Body of pancreas (tissue), 4 donors: Measurements from ENCODE around the gene KCND3. TPM values are rescaled to one million over a fixed set of nuclear protein-coding genes. Genes with fewer than 3 reads are reported as not detected.

ENCODE experiments used
- ATAC-seq: fragments of 150-250 bp; one replicate; pipeline ENCODE4 v1.9.1; 2016
- DNase-seq, 4 donors: peaks; one replicate each; pipeline ENCODE4 v3.0.0-alpha.2; 2019
- H3K27ac ChIP-seq, 4 donors: fragments of 200-600 bp; sonication (generic); 1 replicate in 3 of 4; 2 replicates in 1 of 4; pipeline versions ENCODE4 v1.5.1 to v1.6.1; 2016 to 2019; ENCODE audit warnings: mild to moderate bottlenecking in 1 of 4, mixed read lengths in 1 of 4, moderate library complexity in 1 of 4
- H3K27me3 ChIP-seq, 2 donors: fragments of 200-600 bp; sonication (generic); one replicate each; pipeline ENCODE4 v1.6.0; 2016; ENCODE audit warnings: mild to moderate bottlenecking in 1 of 2
- H3K36me3 ChIP-seq, 2 donors: fragments of 200-600 bp; sonication (generic); replicated peaks in 1 of 2; 2 replicates each; pipeline ENCODE4 v1.5.1; 2016; ENCODE audit warnings: low read depth in 2 of 2; ENCODE audit not compliant: insufficient read depth in 1 of 2
- H3K4me1 ChIP-seq: fragments of 200-600 bp; sonication (generic); one replicate; pipeline ENCODE4 v1.6.0; 2016
- H3K4me3 ChIP-seq, 2 donors: fragments of 200-600 bp; sonication (generic); 1 replicate in 1 of 2; 2 replicates in 1 of 2; pipeline ENCODE4 v1.5.1; 2016 to 2019
- H3K9me3 ChIP-seq, 3 donors: fragments of 200-600 bp; sonication (generic); 1 replicate in 2 of 3; 2 replicates in 1 of 3; pipeline ENCODE4 v1.5.1; 2016
- CTCF ChIP-seq, 7 experiments: fragments of 450-650 bp in 4 of 7; fragments of 200-600 bp in 3 of 7; sonication (generic) in 3 of 7; IDR thresholded peaks; one replicate each; pipeline ENCODE4 v1.5.1; 2016 to 2019; ENCODE audit warnings: antibody characterized with exemption in 7 of 7
- POLR2A ChIP-seq, 3 donors: fragments of 450-650 bp; IDR thresholded peaks; one replicate each; pipeline ENCODE4 v1.6.1; 2016; ENCODE audit warnings: antibody characterized with exemption in 3 of 3, mild to moderate bottlenecking in 2 of 3
- WGBS, 2 donors: methylation state at CpG; one replicate each; pipeline ENCODE4 v1.1.5; 2017; 5-methylcytosine and 5-hydroxymethylcytosine counted together
- intact Hi-C: fragments of 100-400 bp; cut with DNase I; formaldehyde crosslinking; loops from one replicate; pipeline ENCODE4 v1.15.1; 2023
- total RNA-seq, 2 donors: library from RNA; depleted of rRNA; stranded (reverse); fragments of >200 nt; gene quantifications; one replicate each; pipeline ENCODE4 v1.1.0, GENCODE V29; 2016

The KCND3 gene
- total RNA-seq, 2 donors from 2014 or later: 7.6 to 15.0 TPM

DNA sequence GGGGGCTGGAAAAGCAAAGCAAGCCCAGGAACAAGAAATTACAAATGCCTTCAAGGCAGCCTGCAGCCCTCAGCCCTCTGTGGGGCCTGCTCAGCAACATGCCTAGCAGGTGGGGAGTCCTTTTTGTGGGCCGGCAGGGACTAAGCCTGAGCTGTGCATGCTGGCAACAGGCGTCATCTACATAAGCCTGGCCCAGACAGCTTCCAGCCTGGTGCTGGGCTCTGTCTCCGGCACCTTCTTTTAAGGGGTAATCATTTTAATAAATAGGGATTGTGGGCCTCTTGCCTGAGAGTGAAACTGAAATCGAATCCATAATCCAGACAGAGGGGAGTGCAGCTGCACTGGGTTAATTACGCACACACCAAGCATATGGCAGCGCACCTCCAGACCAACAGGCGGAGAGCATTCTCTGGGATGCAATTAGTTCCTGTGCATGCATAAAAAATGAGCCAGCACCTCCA is 137.2 kb downstream of the KCND3 start:
- Histone ChIP-seq H3K4me1 (no peaks in the 10 kb centered on the region), H3K4me3 (no peak overlapping the region), H3K27me3 (no peaks in the 10 kb centered on the region), H3K9me3 (no peaks in the 10 kb centered on the region), H3K27ac (no peak overlapping the region), H3K36me3 (no peaks in the 10 kb centered on the region)
- ATAC-seq (no peak), DNase-seq (no peak)
- 83 to 88% methylated on average over 7 of the region's 7 CpGs for WGBS, 2 donors
- TF ChIP-seq POLR2A (IDR thresholded peaks at IDR 0.05) (no peak), CTCF (IDR thresholded peaks at IDR 0.05) (no peak)
- intact Hi-C loops: no loop called here

DNA sequence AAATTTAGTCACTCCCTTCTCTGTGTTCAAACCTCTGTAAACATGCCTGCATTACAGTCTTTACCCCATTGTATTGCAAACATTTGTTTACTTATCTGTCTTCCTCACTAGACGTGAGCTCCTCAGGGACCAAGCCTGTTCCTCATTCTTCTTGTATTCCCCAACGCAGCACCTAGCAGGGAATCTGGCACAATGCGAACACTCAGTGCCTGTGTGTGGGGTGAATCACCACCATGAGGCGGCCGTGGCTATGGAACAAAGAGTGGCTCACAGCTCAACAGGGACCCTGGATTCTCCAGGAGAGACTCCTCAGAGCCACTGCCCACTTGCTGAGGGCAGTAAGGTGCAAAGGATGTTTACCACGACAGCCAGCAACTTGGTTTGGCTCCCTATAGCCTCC is 137.9 kb downstream of the KCND3 start:
- no peak overlapping the region for H3K4me3 ChIP-seq
- no peaks in the 10 kb centered on the region for H3K4me1 ChIP-seq
- ATAC-seq (no peak), DNase-seq (no peak)
- H3K27ac ChIP-seq: no peak overlapping the region
- no peaks in the 10 kb centered on the region for H3K27me3 ChIP-seq
- WGBS, 2 donors: 66 to 67% methylated on average over 6 of the region's 6 CpGs
- H3K36me3 ChIP-seq: no peaks in the 10 kb centered on the region
- intact Hi-C loops: no loop called here
- no peaks in the 10 kb centered on the region for H3K9me3 ChIP-seq
- TF ChIP-seq CTCF (IDR thresholded peaks at IDR 0.05): no peak
- TF ChIP-seq POLR2A (IDR thresholded peaks at IDR 0.05): no peak

GRCh38 chr1:111850109-111850508 is 139.4 kb downstream of the KCND3 start:
- no peaks in the 10 kb centered on the region for H3K27me3 ChIP-seq
- DNase-seq: no peak
- H3K9me3 ChIP-seq: no peaks in the 10 kb centered on the region
- H3K36me3 ChIP-seq: no peaks in the 10 kb centered on the region
- 46 to 54% methylated on average over 2 of the region's 2 CpGs for WGBS, 2 donors
- H3K27ac ChIP-seq: no peak overlapping the region
- intact Hi-C loops: no loop called here
- TF ChIP-seq CTCF (IDR thresholded peaks at IDR 0.05) (no peak), POLR2A (IDR thresholded peaks at IDR 0.05) (no peak)
- no peak for ATAC-seq
- no peak overlapping the region for H3K4me3 ChIP-seq
- H3K4me1 ChIP-seq: no peaks in the 10 kb centered on the region

- Histone ChIP-seq H3K4me1 (no peaks in the 10 kb centered on the region), H3K36me3 (no peaks in the 10 kb centered on the region), H3K4me3 (no peak overlapping the region), H3K27ac (no peak overlapping the region), H3K27me3 (no peaks in the 10 kb centered on the region), H3K9me3 (no peaks in the 10 kb centered on the region)
- WGBS, 2 donors: 72 to 80% methylated on average over 7 of the region's 7 CpGs
- TF ChIP-seq POLR2A (IDR thresholded peaks at IDR 0.05): no peak
- TF ChIP-seq CTCF (IDR thresholded peaks at IDR 0.05): no peak
- DNase-seq: no peak
- ATAC-seq: no peak
- intact Hi-C loops: no loop called here
These were observed 140.5 kb downstream of the KCND3 start for GRCh38 chr1:111848852-111849545.

GRCh38 chr1:111847466-111847865 is 142.0 kb downstream of the KCND3 start:
- Histone ChIP-seq H3K4me1 (no peaks in the 10 kb centered on the region), H3K27me3 (no peaks in the 10 kb centered on the region), H3K36me3 (no peaks in the 10 kb centered on the region), H3K4me3 (no peak overlapping the region), H3K9me3 (no peaks in the 10 kb centered on the region), H3K27ac (no peak overlapping the region)
- ATAC-seq: no peak
- no peak for DNase-seq
- intact Hi-C loops: no loop called here
- no peak for TF ChIP-seq CTCF (IDR thresholded peaks at IDR 0.05)
- TF ChIP-seq POLR2A (IDR thresholded peaks at IDR 0.05): no peak
- WGBS, 2 donors: 62 to 70% methylated on average over 10 of the region's 10 CpGs
